H9 (cell line): ENCODE data around the gene ZNF79. TPM values are rescaled to one million over a fixed set of nuclear protein-coding genes. Genes with fewer than 3 reads are reported as not detected.

Experiments used
- DNase-seq: peaks from one replicate; pipeline ENCODE4 v3.0.0-alpha.2; 2017
- H2AFZ ChIP-seq: one replicate; pipeline ENCODE4 v1.6.1; 2013; ENCODE audit warnings: mild to moderate bottlenecking, low read length, control low read depth, moderate library complexity
- H2AK5ac ChIP-seq: 2 replicates; pipeline ENCODE4 v1.6.1; 2013; ENCODE audit warnings: low read length, control low read depth, mixed read lengths; ENCODE audit not compliant: insufficient read length
- H2BK120ac ChIP-seq: one replicate; pipeline ENCODE4 v1.6.1; 2013; ENCODE audit warnings: low read depth, mild to moderate bottlenecking, low read length, control low read depth, inconsistent platforms; ENCODE audit not compliant: poor library complexity, severe bottlenecking
- H2BK12ac ChIP-seq: 2 replicates; pipeline ENCODE4 v1.6.1; 2013; ENCODE audit warnings: low read length, control low read depth, mixed read lengths, low read depth; ENCODE audit not compliant: insufficient read length
- H2BK15ac ChIP-seq: 2 replicates; pipeline ENCODE4 v1.6.1; 2013; ENCODE audit warnings: low read depth, low read length, control low read depth
- H2BK20ac ChIP-seq: one replicate; pipeline ENCODE4 v1.6.1; 2013; ENCODE audit warnings: low read depth, mild to moderate bottlenecking, low read length, control low read depth, inconsistent platforms; ENCODE audit not compliant: poor library complexity, severe bottlenecking
- H2BK5ac ChIP-seq: 2 replicates; pipeline ENCODE4 v1.6.1; 2013; ENCODE audit warnings: low read length, control low read depth, mixed read lengths; ENCODE audit not compliant: insufficient read length
- H3K14ac ChIP-seq: 2 replicates; pipeline ENCODE4 v1.6.1; 2013; ENCODE audit warnings: low read length, control low read depth; ENCODE audit not compliant: insufficient read depth
- H3K18ac ChIP-seq: 2 replicates; pipeline ENCODE4 v1.6.1; 2013; ENCODE audit warnings: low read depth, mild to moderate bottlenecking, mixed read lengths, low read length, control low read depth; ENCODE audit not compliant: insufficient read length
- H3K23ac ChIP-seq: 2 replicates; pipeline ENCODE4 v1.6.1; 2013; ENCODE audit warnings: low read length, control low read depth, mixed read lengths, low read depth; ENCODE audit not compliant: insufficient read length
- H3K23me2 ChIP-seq: 2 replicates; pipeline ENCODE4 v1.6.1; 2013; ENCODE audit warnings: low read depth, mild to moderate bottlenecking, mixed read lengths, low read length, control low read depth; ENCODE audit not compliant: insufficient read length, poor library complexity, severe bottlenecking
- H3K27ac ChIP-seq: 2 replicates; pipeline ENCODE4 v1.5.1; 2013; ENCODE audit warnings: low read length, control low read depth, mixed read lengths, low read depth; ENCODE audit not compliant: insufficient read length
- H3K27me3 ChIP-seq: 2 replicates; pipeline ENCODE4 v1.6.1; 2013; ENCODE audit warnings: low read length, control low read depth, inconsistent platforms; ENCODE audit not compliant: insufficient read depth
- H3K4ac ChIP-seq: 2 replicates; pipeline ENCODE4 v1.6.1; 2013; ENCODE audit warnings: low read depth, mild to moderate bottlenecking, control low read depth, inconsistent platforms, low read length, moderate library complexity
- H3K4me1 ChIP-seq: 2 replicates; pipeline ENCODE4 v1.6.1; 2013; ENCODE audit warnings: low read length, control low read depth, inconsistent platforms; ENCODE audit not compliant: insufficient read depth
- H3K4me2 ChIP-seq: 2 replicates; pipeline ENCODE4 v1.6.1; 2013; ENCODE audit warnings: low read length, control low read depth, mixed read lengths; ENCODE audit not compliant: insufficient read length, insufficient read depth
- H3K56ac ChIP-seq: 2 replicates; pipeline ENCODE4 v1.6.1; 2013; ENCODE audit warnings: low read depth, mild to moderate bottlenecking, mixed read lengths, low read length, control low read depth; ENCODE audit not compliant: insufficient read length
- H3K79me1 ChIP-seq: 2 replicates; pipeline ENCODE4 v1.6.1; 2013; ENCODE audit warnings: low read depth, mild to moderate bottlenecking, moderate library complexity, low read length, control low read depth, inconsistent platforms; ENCODE audit not compliant: insufficient read depth, poor library complexity, severe bottlenecking
- H3K79me2 ChIP-seq: 2 replicates; pipeline ENCODE4 v1.6.1; 2013; ENCODE audit warnings: low read length, control low read depth, inconsistent platforms; ENCODE audit not compliant: insufficient read depth
- H3K9ac ChIP-seq: 2 replicates; pipeline ENCODE4 v1.6.1; 2013; ENCODE audit warnings: low read length, control low read depth, mixed read lengths; ENCODE audit not compliant: insufficient read length; ENCODE audit errors: extremely low read depth
- H3K9me3 ChIP-seq: one replicate; pipeline ENCODE4 v1.6.1; 2013; ENCODE audit warnings: low read depth, low read length, inconsistent platforms; ENCODE audit not compliant: control insufficient read depth
- H3T11ph ChIP-seq: one replicate; pipeline ENCODE4 v1.6.1; 2013; ENCODE audit warnings: mild to moderate bottlenecking, low read length, control low read depth, inconsistent platforms
- H4K20me1 ChIP-seq: one replicate; pipeline ENCODE4 v1.6.1; 2013; ENCODE audit not compliant: control insufficient read depth, insufficient read length, insufficient read depth
- H4K5ac ChIP-seq: 2 replicates; pipeline ENCODE4 v1.6.1; 2013; ENCODE audit warnings: low read depth, mild to moderate bottlenecking, mixed read lengths, low read length, control low read depth; ENCODE audit not compliant: insufficient read length
- H4K8ac ChIP-seq: replicated peaks from 2 replicates; pipeline ENCODE4 v1.6.1; 2013; ENCODE audit warnings: low read length, control low read depth, mixed read lengths, low read depth; ENCODE audit not compliant: insufficient read length
- H4K91ac ChIP-seq: 2 replicates; pipeline ENCODE4 v1.6.1; 2013; ENCODE audit warnings: low read depth, mild to moderate bottlenecking, moderate library complexity, mixed read lengths, low read length, control low read depth; ENCODE audit not compliant: insufficient read length
- H3K27ac Mint-ChIP-seq, 3 experiments: 2 replicates in 2 of 3; 3 replicates in 1 of 3; pipeline ENCODE4 v1.8.0; 2020 to 2021; ENCODE audit warnings: mixed read lengths in 3 of 3, mild to moderate bottlenecking in 1 of 3, moderate library complexity in 1 of 3
- H3K27me3 Mint-ChIP-seq: 2 replicates; pipeline ENCODE4 v1.8.0; 2021; ENCODE audit warnings: low read depth, mild to moderate bottlenecking, moderate library complexity, mixed read lengths
- H3K36me3 Mint-ChIP-seq, 3 experiments: 2 replicates in 2 of 3; 3 replicates in 1 of 3; pipeline ENCODE4 v1.8.0; 2020 to 2021; ENCODE audit warnings: low read depth in 3 of 3, mixed read lengths in 3 of 3; ENCODE audit not compliant: insufficient read depth in 1 of 3
- H3K4me1 Mint-ChIP-seq, 2 experiments: 2 replicates each; pipeline ENCODE4 v1.8.0; 2020; ENCODE audit warnings: mixed read lengths in 2 of 2
- H3K4me3 Mint-ChIP-seq, 2 experiments: 2 replicates in 1 of 2; 3 replicates in 1 of 2; pipeline ENCODE4 v1.8.0; 2020 to 2021; ENCODE audit warnings: mild to moderate bottlenecking in 2 of 2, mixed read lengths in 2 of 2, moderate library complexity in 1 of 2
- H3K9me3 Mint-ChIP-seq, 2 experiments: 2 replicates in 1 of 2; 3 replicates in 1 of 2; pipeline ENCODE4 v1.8.0; 2020; ENCODE audit warnings: mild to moderate bottlenecking in 2 of 2, mixed read lengths in 2 of 2, moderate library complexity in 1 of 2
- whole genome bisulfite sequencing: extraction: QIAGEN DNeasy Blood & Tissue Kit; methylation state at CpG from one replicate; pipeline ENCODE4 v1.1.7; 2013; ENCODE audit warnings: missing lambda C conversion rate, low lambda C conversion rate, mixed read lengths; ENCODE audit not compliant: insufficient read length; ENCODE audit errors: extremely low coverage; 5-methylcytosine and 5-hydroxymethylcytosine counted together
- total RNA-seq: library from RNA; stranded (reverse); gene quantifications from 2 replicates; pipeline ENCODE4 v1.2.1, GENCODE V29; 2021
- TF ChIP-seq, protein P1 (sequence below): fragments of 200-600 bp; sonication (generic); conservative IDR thresholded peaks from 3 replicates; pipeline ENCODE4 v1.8.0; 2021; ENCODE audit warnings: antibody characterized with exemption, mild to moderate bottlenecking

ZNF79 gene
- total RNA-seq, 1 experiment from 2014 or later: 11.5 TPM

DNA sequence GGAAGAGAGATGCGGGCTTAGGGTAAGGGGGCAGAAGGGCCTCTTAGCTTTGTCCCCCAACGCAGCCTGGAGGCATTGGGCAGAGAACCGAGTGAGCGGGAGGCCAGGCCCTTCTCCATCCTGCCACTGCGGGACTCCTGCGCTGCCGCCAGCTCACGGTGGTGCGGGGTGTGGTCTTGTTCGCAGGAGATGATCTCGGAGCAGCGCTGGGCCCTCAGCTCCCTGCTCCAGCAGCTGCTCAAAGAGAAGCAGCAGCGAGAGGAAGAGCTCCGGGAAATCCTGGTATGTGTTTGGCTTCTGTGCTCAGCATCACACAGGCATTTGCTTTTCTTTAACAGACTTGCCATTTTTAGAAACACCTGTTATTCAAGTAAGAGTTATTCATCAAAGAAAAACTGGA lies 68.4 kb downstream of the ZNF79 start:
- no peaks in the 10 kb centered on the region for H3K23me2 ChIP-seq
- H2BK120ac ChIP-seq: no peak overlapping the region
- H3K4ac ChIP-seq: no peak overlapping the region
- H4K8ac ChIP-seq: no peak overlapping the region
- H3K14ac ChIP-seq: no peak overlapping the region
- H3K79me2 ChIP-seq: no peaks in the 10 kb centered on the region
- Mint-ChIP-seq H3K9me3 (no peaks in the 10 kb centered on the region), H3K4me1 (peaks cover 4 to 8% of the 10 kb centered on the region in 2 experiments), H3K27me3 (no peaks in the 10 kb centered on the region), H3K36me3 (peaks cover 10 to 39% (median 27%) of the 10 kb centered on the region in 3 experiments), H3K27ac (no peak overlapping the region), H3K4me3 (no peak overlapping the region)
- no peak overlapping the region for H2BK15ac ChIP-seq
- H4K5ac ChIP-seq: no peak overlapping the region
- DNase-seq: no peak
- no peak overlapping the region for H2BK12ac ChIP-seq
- no peak overlapping the region for H2AFZ ChIP-seq
- H4K20me1 ChIP-seq: no peaks in the 10 kb centered on the region
- no peak overlapping the region for H3T11ph ChIP-seq
- H3K27me3 ChIP-seq: no peaks in the 10 kb centered on the region
- TF ChIP-seq, protein P1, sequence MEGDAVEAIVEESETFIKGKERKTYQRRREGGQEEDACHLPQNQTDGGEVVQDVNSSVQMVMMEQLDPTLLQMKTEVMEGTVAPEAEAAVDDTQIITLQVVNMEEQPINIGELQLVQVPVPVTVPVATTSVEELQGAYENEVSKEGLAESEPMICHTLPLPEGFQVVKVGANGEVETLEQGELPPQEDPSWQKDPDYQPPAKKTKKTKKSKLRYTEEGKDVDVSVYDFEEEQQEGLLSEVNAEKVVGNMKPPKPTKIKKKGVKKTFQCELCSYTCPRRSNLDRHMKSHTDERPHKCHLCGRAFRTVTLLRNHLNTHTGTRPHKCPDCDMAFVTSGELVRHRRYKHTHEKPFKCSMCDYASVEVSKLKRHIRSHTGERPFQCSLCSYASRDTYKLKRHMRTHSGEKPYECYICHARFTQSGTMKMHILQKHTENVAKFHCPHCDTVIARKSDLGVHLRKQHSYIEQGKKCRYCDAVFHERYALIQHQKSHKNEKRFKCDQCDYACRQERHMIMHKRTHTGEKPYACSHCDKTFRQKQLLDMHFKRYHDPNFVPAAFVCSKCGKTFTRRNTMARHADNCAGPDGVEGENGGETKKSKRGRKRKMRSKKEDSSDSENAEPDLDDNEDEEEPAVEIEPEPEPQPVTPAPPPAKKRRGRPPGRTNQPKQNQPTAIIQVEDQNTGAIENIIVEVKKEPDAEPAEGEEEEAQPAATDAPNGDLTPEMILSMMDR: no peak
- H3K79me1 ChIP-seq: no peaks in the 10 kb centered on the region
- no peak overlapping the region for H2BK5ac ChIP-seq
- no peak overlapping the region for H3K9ac ChIP-seq
- no peaks in the 10 kb centered on the region for H3K4me1 ChIP-seq
- no peaks in the 10 kb centered on the region for H3K9me3 ChIP-seq
- no peak overlapping the region for H3K56ac ChIP-seq
- no peak overlapping the region for H3K18ac ChIP-seq
- no peak overlapping the region for H3K27ac ChIP-seq
- no CpG with 5 or more reads among the region's 14 CpGs for WGBS
- no peak overlapping the region for H3K4me2 ChIP-seq
- H4K91ac ChIP-seq: no peak overlapping the region
- no peak overlapping the region for H2BK20ac ChIP-seq
- H3K23ac ChIP-seq: no peak overlapping the region
- no peak overlapping the region for H2AK5ac ChIP-seq
